ENCODE data around the gene STAC3. TPM values are rescaled to one million over a fixed set of nuclear protein-coding genes. Genes with fewer than 3 reads are reported as not detected.

The STAC3 gene
- total RNA-seq, 1 experiment from 2014 or later = 2.5 TPM

- no TSS peak for BruUV-seq (replicated peaks)
- intact Hi-C loops (cut with micrococcal nuclease) = no loop called here
- DNase-seq (ENCODE audit: low read depth, low spot score) = no peak
- Histone ChIP-seq H3K79me2 (ENCODE audit: insufficient read depth, low read length) (no peaks in the 10 kb centered on the region), H3K9ac (ENCODE audit: low read length) (no peak overlapping the region), H3K4me3 (replicated peaks in 1 of 2; ENCODE audit: low read depth in 1 of 2, low read length in 2 of 2) (no peak overlapping the region), H3K36me3 (ENCODE audit: control insufficient read depth in 1 of 2, insufficient read depth in 2 of 2, low read length in 2 of 2) (peaks cover 8 to 12% of the 10 kb centered on the region in 2 experiments; a peak in 2 of 4 replicates), H3K27me3 (ENCODE audit: insufficient read depth, low read length) (no peaks in the 10 kb centered on the region), H3K9me2 (ENCODE audit: insufficient read depth) (no peaks in the 10 kb centered on the region), H3K9me3 (ENCODE audit: control insufficient read depth in 1 of 2, insufficient read depth in 1 of 2, low read depth in 1 of 2, low read length in 2 of 2) (no peaks in the 10 kb centered on the region), H2AFZ (ENCODE audit: low read depth, low read length, poor library complexity, severe bottlenecking) (no peak overlapping the region), H3K27ac (ENCODE audit: low read depth, low read length) (no peak overlapping the region), H4K20me1 (ENCODE audit: insufficient read depth) (no peaks in the 10 kb centered on the region), H3K4me2 (ENCODE audit: low read length) (no peak overlapping the region), H3K4me1 (ENCODE audit: control insufficient read depth in 1 of 2, insufficient read depth in 2 of 2, low read length in 2 of 2) (peaks cover 3 to 4% of the 10 kb centered on the region in 2 experiments; a peak in 1 of 4 replicates)
- ChIA-PET RAD21 (ENCODE audit: low non-redundant PET in 1 of 2, low total read pairs in 2 of 2, uncharacterized antibody in 2 of 2, unreplicated experiment in 2 of 2) (interaction anchor here in 1 of 2 experiments (1.3 kb wide), 1 partner anchor 191 kb away, joined by 3 read pairs; no protein-coding TSS in a partner anchor), CTCF (interaction anchor here (1.1 to 3.1 kb wide), 3 partner anchors 16 to 193 kb away, joined by 4 to 12 read pairs (median 4); partner anchors contain the start of gene INHBE), POLR2A (no interaction called here)
- TF ChIP-seq SRF (IDR thresholded peaks at IDR 0.05; ENCODE audit: low read depth) (no peak), CBX3 (IDR thresholded peaks at IDR 0.05; ENCODE audit: low read depth) (no peak), TCF7L2 (IDR thresholded peaks at IDR 0.05; ENCODE audit: borderline replicate concordance, extremely low read depth, insufficient read depth, insufficient read length) (no peak), EZH2phosphoT487 (IDR thresholded peaks at IDR 0.05; ENCODE audit: borderline replicate concordance) (no peak), ZFX (IDR thresholded peaks at IDR 0.05) (no peak), POLR2A (IDR thresholded peaks at IDR 0.05; ENCODE audit: borderline replicate concordance, extremely low read depth, insufficient read depth, insufficient read length) (no peak), CTCF (IDR thresholded peaks at IDR 0.05 in 2 of 3, conservative IDR thresholded peaks at IDR 0.05 in 1 of 3; ENCODE audit: borderline replicate concordance in 1 of 3, insufficient read depth in 1 of 3, low read depth in 2 of 3, low read length in 2 of 3) (no peak), CEBPB (IDR thresholded peaks at IDR 0.05; ENCODE audit: low read depth) (no peak), EZH2 (IDR thresholded peaks at IDR 0.05) (no peak), POLR2AphosphoS5 (IDR thresholded peaks at IDR 0.05; ENCODE audit: low read depth, low read length) (no peak), FOSL1 (IDR thresholded peaks at IDR 0.05; ENCODE audit: low read depth) (no peak), JUND (IDR thresholded peaks at IDR 0.05) (no peak), SIN3A (IDR thresholded peaks at IDR 0.05; ENCODE audit: low read depth) (no peak), ELF1 (IDR thresholded peaks at IDR 0.05; ENCODE audit: borderline replicate concordance, low read depth) (no peak)
- TF ChIP-seq, protein P1, sequence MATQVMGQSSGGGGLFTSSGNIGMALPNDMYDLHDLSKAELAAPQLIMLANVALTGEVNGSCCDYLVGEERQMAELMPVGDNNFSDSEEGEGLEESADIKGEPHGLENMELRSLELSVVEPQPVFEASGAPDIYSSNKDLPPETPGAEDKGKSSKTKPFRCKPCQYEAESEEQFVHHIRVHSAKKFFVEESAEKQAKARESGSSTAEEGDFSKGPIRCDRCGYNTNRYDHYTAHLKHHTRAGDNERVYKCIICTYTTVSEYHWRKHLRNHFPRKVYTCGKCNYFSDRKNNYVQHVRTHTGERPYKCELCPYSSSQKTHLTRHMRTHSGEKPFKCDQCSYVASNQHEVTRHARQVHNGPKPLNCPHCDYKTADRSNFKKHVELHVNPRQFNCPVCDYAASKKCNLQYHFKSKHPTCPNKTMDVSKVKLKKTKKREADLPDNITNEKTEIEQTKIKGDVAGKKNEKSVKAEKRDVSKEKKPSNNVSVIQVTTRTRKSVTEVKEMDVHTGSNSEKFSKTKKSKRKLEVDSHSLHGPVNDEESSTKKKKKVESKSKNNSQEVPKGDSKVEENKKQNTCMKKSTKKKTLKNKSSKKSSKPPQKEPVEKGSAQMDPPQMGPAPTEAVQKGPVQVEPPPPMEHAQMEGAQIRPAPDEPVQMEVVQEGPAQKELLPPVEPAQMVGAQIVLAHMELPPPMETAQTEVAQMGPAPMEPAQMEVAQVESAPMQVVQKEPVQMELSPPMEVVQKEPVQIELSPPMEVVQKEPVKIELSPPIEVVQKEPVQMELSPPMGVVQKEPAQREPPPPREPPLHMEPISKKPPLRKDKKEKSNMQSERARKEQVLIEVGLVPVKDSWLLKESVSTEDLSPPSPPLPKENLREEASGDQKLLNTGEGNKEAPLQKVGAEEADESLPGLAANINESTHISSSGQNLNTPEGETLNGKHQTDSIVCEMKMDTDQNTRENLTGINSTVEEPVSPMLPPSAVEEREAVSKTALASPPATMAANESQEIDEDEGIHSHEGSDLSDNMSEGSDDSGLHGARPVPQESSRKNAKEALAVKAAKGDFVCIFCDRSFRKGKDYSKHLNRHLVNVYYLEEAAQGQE (IDR thresholded peaks at IDR 0.05; ENCODE audit: low read depth) = no peak
- TF ChIP-seq, protein P2, sequence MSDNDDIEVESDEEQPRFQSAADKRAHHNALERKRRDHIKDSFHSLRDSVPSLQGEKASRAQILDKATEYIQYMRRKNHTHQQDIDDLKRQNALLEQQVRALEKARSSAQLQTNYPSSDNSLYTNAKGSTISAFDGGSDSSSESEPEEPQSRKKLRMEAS (IDR thresholded peaks at IDR 0.05) = no peak
- TF ChIP-seq, protein P3, sequence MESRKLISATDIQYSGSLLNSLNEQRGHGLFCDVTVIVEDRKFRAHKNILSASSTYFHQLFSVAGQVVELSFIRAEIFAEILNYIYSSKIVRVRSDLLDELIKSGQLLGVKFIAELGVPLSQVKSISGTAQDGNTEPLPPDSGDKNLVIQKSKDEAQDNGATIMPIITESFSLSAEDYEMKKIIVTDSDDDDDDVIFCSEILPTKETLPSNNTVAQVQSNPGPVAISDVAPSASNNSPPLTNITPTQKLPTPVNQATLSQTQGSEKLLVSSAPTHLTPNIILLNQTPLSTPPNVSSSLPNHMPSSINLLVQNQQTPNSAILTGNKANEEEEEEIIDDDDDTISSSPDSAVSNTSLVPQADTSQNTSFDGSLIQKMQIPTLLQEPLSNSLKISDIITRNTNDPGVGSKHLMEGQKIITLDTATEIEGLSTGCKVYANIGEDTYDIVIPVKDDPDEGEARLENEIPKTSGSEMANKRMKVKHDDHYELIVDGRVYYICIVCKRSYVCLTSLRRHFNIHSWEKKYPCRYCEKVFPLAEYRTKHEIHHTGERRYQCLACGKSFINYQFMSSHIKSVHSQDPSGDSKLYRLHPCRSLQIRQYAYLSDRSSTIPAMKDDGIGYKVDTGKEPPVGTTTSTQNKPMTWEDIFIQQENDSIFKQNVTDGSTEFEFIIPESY (IDR thresholded peaks at IDR 0.05; ENCODE audit: extremely low read depth, insufficient replicate concordance, low read length) = no peak
- TF ChIP-seq, protein P4, sequence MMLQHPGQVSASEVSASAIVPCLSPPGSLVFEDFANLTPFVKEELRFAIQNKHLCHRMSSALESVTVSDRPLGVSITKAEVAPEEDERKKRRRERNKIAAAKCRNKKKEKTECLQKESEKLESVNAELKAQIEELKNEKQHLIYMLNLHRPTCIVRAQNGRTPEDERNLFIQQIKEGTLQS (IDR thresholded peaks at IDR 0.05) = no peak
- no peak for ATAC-seq
These were observed 11.3 kb upstream of the STAC3 start for GRCh38 chr12:57262126-57262822.
